ENCODE measurements around the gene CRACDL.
A peak's percentile ranks its signal among the peaks of the same experiment; 100 is the strongest.

Gene CRACDL

GRCh38 chr2:98849113-98849512, 86.9 kb downstream of the CRACDL start:
- no peak for FAIRE-seq

- no peak for FAIRE-seq
Observed at GRCh38 chr2:98847853-98848252, 88.2 kb downstream of the CRACDL start.

GRCh38 chr2:98846041-98846440, 90.0 kb downstream of the CRACDL start:
- no peak for FAIRE-seq

GRCh38 chr2:98842136-98842535, 93.9 kb downstream of the CRACDL start:
- peak; percentile 80 for FAIRE-seq

- no peak for FAIRE-seq
Observed at GRCh38 chr2:98839292-98839691, 96.7 kb downstream of the CRACDL start.

- no peak for FAIRE-seq
Observed at GRCh38 chr2:98835831-98836385, 100.1 kb downstream of the CRACDL start.

GRCh38 chr2:98833917-98834263, 102.1 kb downstream of the CRACDL start:
- no peak for FAIRE-seq

- no peak for FAIRE-seq
Observed at GRCh38 chr2:98833172-98833916, 102.7 kb downstream of the CRACDL start.

GRCh38 chr2:98832172-98832571, 103.9 kb downstream of the CRACDL start:
- no peak for FAIRE-seq

GRCh38 chr2:98830571-98831145, 105.4 kb downstream of the CRACDL start:
- no peak for FAIRE-seq

GRCh38 chr2:98829581-98830270, 106.3 kb downstream of the CRACDL start:
- no peak for FAIRE-seq

- no peak for FAIRE-seq
Observed at GRCh38 chr2:98828793-98829371, 107.1 kb downstream of the CRACDL start.

- no peak for FAIRE-seq
Observed at GRCh38 chr2:98828369-98828744, 107.7 kb downstream of the CRACDL start.

- FAIRE-seq = no peak
Observed at GRCh38 chr2:98827625-98828368, 108.2 kb downstream of the CRACDL start.

- FAIRE-seq = no peak
Observed at GRCh38 chr2:98826856-98827255, 109.2 kb downstream of the CRACDL start.

GRCh38 chr2:98825858-98826257, 110.2 kb downstream of the CRACDL start:
- FAIRE-seq = no peak

- FAIRE-seq = no peak
Observed at GRCh38 chr2:98825404-98825803, 110.6 kb downstream of the CRACDL start.

GRCh38 chr2:98825020-98825350, 111.0 kb downstream of the CRACDL start:
- FAIRE-seq = no peak

GRCh38 chr2:98824256-98825019, 111.6 kb downstream of the CRACDL start:
- no peak for FAIRE-seq

GRCh38 chr2:98823196-98824170, 112.5 kb downstream of the CRACDL start:
- no peak for FAIRE-seq

Measured in colon (tissue), 2 donors.